ENCODE data around the gene ALDH2.

ALDH2 gene

GRCh38 chr12:111841236-111841749 is 74.6 kb downstream of the ALDH2 start:
- peak overlapping the region; percentile 100 for H3K4me3 ChIP-seq (ENCODE audit: low read length)
- no peak for TF ChIP-seq ZNF274 (IDR thresholded peaks at IDR 0.05; ENCODE audit: low read depth, low read length)

DNA sequence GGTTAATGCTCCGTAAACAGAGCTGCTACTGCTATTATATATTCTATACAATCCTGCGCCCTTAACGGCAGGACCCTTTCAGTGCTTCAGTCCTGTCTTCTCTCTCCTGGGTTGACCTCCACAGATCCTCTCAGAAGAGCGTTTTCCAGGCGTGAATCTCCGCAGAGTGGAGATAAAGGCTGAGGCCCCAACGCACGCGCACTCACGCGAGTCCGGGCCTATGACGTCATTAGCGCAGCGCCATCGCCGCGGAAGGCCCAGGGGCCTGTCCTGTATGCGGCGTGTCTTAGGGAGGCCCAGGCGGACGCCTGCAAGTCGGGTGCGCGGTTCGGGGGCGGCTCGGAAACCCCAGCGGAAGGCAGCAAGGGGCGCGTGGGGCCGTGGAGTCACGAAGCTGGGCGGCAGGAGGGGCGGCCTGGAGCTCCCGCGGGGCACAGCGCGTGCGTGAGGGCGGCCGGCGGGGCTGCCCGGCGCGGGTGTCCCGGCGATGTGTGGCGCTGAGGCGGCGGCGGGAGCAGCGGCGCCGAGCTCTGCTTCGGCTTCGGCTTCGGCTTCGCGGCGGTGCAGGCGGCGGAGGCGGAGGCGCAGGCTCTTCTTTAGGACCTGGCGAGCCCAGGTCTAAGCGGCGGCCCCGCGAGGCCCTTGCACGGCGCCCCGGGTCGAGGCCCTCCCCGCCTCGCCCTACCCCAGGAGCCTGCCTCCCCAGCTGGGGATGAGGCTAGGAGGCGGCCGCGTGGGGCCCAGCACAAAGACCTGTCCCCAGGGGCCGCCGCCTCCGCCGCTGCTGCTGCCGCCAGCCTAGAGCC is 75.2 kb downstream of the ALDH2 start, which contains the start of gene MAPKAPK5:
TSS of gene MAPKAPK5 (plus strand) at position 479 of the 806 bp plus-strand sequence. CDS start 506 bp downstream, outside the sequence.
- H3K4me3 ChIP-seq (ENCODE audit: low read length), result peak within 1 kb of the TSS; percentile 100
- TF ChIP-seq ZNF274 (IDR thresholded peaks at IDR 0.05; ENCODE audit: low read depth, low read length), result no peak

DNA sequence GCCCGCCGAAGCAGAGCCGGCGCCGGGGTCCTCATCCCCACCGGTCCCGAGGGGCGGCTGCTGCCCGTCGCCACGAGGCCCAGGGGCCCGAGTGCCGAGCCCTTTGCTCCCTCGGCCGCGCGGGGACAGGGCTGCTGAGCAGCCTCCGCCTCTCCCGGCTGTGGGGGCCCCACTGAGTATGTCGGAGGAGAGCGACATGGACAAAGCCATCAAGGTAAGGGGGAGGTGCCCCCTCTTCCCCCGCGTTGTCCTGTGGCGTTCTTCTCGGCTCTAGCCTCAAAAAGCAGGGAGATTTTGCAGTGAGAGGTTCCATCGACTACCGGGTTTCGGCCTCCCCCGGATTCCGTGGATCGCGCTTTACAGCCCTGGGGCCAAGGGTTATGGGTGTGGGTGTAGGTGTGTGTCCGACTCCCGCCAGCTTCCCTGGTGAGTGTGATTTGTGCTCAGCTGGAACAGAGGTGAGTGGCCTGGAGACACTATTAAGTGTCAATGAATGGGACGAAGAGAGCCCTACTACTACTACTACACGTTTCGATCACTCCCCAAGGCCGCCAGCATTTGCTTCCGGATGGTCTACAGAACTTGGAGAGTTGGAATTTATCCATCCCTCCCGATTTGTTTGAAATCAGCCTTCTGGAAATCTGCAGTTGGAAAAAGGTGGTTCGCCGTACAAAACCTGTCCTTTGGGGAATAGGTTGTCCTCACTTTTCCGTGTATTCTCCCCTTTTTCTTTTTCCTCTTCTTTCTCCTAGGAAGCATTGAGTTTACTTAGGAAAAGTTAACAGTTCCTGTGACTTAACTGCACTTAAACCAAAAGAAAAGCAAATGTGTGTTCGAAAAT is 76.0 kb downstream of the ALDH2 start:
- TF ChIP-seq ZNF274 (IDR thresholded peaks at IDR 0.05; ENCODE audit: low read depth, low read length), result no peak

GRCh38 chr12:111846016-111846415 is 79.3 kb downstream of the ALDH2 start:
- no peak overlapping the region for H3K4me3 ChIP-seq (ENCODE audit: low read length)
- no peak for TF ChIP-seq ZNF274 (IDR thresholded peaks at IDR 0.05; ENCODE audit: low read depth, low read length)

More for the DNA sequence above, 76.0 kb downstream of the ALDH2 start:
- peak overlapping the region; percentile 100 for H3K4me3 ChIP-seq (ENCODE audit: low read length)

DNA sequence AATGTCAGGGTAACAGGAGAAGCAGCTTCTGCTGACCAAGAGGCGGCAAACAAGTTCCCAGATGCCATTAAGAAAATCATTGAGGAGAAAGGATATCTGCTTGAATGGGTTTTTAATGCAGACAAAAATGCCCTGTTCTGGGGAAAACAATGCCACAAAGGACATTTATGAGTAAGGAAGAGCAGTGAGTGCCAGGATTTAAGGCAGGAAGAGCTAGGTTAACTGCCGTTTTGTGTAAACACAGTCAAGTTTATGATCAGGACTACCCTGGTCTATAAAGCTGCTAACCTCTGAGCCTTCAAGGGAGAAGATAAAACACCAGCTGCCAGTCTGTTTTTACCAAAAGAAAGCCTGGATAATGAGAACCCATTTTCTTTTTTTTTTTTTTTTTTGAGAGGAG is 83.8 kb downstream of the ALDH2 start:
- TF ChIP-seq ZNF274 (IDR thresholded peaks at IDR 0.05; ENCODE audit: low read depth, low read length), result no peak
- no peak overlapping the region for H3K4me3 ChIP-seq (ENCODE audit: low read length)

- no peak for TF ChIP-seq ZNF274 (IDR thresholded peaks at IDR 0.05; ENCODE audit: low read depth, low read length)
- H3K4me3 ChIP-seq (ENCODE audit: low read length), result no peak overlapping the region
Measured at GRCh38 chr12:111858186-111858585, 91.5 kb downstream of the ALDH2 start.

- no peak overlapping the region for H3K4me3 ChIP-seq (ENCODE audit: low read length)
- no peak for TF ChIP-seq ZNF274 (IDR thresholded peaks at IDR 0.05; ENCODE audit: low read depth, low read length)
Measured at GRCh38 chr12:111858778-111859177, 92.0 kb downstream of the ALDH2 start.

DNA sequence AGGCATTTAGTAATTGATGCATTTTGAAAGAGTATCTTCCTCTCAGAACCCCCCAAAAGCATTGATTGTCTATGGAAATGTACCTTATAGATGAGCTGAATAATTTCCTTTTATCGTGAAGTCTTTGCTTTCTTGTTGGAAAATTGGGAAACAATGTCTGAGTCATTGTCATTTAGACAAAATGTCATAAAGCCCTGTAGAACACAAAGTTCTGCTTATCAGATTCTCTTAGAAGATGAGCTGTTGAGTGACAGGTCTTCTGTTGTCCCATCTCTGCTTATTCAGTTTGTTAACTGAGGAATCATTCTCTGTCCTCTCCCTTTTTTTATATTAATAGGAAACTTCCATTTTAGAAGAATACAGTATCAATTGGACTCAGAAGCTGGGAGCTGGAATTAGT is 98.2 kb downstream of the ALDH2 start:
- H3K4me3 ChIP-seq (ENCODE audit: low read length), result no peak overlapping the region
- no peak for TF ChIP-seq ZNF274 (IDR thresholded peaks at IDR 0.05; ENCODE audit: low read depth, low read length)
